Activated CD8-positive, alpha-beta memory T cell treated with anti-CD3 and anti-CD28 coated beads for 48 hours (primary cell): ENCODE data around the gene BRAP.
"Not testable (repeated sequence)": the region's sequence is repeated elsewhere in the genome, so short reads cannot be mapped to it uniquely, and the experiment has no call there.

Experiments used
- DNase-seq, 3 experiments: peaks; one replicate each; pipeline ENCODE4 v3.0.0-alpha.2; 2020; ENCODE audit warnings: low read depth in 2 of 3, low spot score in 2 of 3

BRAP gene

GRCh38 chr12:111684485-111685198, 1.1 kb downstream of the BRAP start:
- DNase-seq: not testable (repeated sequence)

DNA sequence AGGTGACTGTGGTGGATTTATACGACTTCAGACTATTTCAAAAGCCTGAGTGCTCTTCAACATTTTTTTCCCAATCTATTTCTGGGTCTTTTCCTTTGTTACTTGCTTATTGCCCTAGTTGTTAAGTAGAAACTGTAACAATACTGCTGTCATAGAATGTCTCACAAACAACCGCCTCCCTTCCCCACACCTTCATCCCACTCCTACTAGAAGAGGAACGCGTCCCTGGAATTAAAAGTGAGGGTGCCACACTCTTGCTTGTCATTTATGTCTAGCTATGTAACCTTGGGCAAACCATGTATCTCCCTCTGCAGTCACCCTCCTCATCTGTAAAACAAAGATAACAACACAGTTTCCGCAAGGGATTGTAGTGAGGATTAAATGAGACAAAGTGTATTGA, 8.6 kb downstream of the BRAP start:
- DNase-seq: no peak

- no peak for DNase-seq
Observed at GRCh38 chr12:111673503-111673902, 12.3 kb downstream of the BRAP start.

- no peak for DNase-seq
Observed at GRCh38 chr12:111672822-111673381, 12.9 kb downstream of the BRAP start.

DNA sequence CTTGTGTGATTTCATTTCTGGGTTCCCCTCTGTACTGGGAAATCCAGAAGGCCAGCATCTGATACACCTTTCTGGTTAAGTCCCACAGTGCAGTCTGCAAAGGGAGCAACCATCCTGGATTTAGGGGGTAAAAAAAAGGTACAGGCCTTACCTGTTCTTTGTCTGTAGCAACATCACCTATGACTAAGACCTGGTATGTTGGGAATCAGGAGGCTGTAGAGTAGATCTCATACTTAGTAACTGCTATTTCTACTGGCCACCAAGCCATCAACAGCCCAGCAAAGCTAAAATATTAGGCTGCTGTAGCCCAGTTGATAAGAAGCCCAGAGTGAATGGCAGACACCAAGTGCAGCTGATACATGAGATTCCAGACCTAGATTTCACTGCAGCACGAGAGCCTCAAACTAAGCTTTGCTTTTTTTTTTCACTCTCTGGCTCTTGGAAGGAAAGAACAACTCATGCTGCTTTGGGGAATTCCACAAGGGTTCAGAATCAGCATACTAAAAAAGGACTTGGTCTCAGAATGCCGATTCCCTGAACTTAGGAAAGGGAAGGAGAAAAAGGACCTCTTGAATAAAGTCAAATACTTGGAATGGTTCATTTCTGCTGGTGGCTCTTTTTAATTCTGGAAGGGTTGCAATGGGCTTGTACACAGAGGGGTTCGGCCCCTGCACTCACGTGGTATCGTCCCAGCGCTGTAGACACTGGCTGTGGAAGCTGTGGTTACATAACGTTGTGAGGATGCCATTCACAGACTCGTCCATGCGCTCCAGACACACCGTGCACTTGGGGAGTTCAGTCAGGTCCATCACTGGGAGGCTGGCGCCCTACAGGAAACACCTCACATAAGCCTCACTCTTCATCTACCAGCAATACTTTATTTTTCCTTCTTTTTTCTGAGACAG, 20.5 kb downstream of the BRAP start:
- DNase-seq: no peak

GRCh38 chr12:111664499-111664898, 21.3 kb downstream of the BRAP start:
- DNase-seq: no peak

GRCh38 chr12:111656016-111656415, 29.7 kb downstream of the BRAP start:
- no peak for DNase-seq

GRCh38 chr12:111655356-111655755, 30.4 kb downstream of the BRAP start:
- DNase-seq: no peak

- no peak for DNase-seq
Observed at GRCh38 chr12:111653596-111653995, 32.2 kb downstream of the BRAP start.

GRCh38 chr12:111652530-111652929, 33.2 kb downstream of the BRAP start:
- not testable (repeated sequence) for DNase-seq

- DNase-seq: no peak
Observed at GRCh38 chr12:111650912-111651311, 34.8 kb downstream of the BRAP start.

GRCh38 chr12:111645433-111645832, 40.3 kb downstream of the BRAP start:
- no peak for DNase-seq

GRCh38 chr12:111643427-111643826, 42.3 kb downstream of the BRAP start:
- no peak for DNase-seq

DNA sequence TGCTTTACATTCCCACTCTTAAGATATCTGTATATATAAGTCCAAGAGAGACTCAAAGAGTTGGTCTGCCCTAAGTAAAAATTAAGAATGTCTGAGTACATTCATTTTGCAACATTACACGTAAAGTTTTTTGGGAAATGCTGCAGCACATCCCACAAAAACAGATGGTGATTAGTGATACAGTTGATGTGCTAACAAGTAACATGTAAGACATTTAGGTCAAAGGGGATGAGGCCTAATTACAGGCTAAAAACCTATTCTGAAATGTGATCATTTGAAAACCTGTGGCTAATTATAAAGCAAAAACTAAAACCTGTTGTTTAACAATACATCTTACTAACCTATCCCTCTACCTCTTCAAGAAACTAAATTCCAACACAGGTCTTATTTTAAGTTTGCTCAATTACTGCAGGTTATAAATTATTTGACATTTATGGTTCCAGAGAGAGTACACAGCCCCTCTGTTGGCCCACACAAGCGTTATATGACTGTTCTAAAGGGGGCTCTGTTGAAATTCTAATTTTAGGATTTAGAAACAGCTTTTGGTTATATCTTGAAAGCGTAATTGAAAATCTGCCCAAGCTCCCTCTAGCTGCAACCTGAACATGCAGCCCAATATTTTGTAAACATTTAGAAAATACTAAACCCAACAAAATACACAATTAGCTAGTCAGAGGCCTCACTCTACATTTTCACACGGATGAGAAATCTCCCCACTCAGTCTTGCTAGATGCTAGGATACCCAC, 42.9 kb downstream of the BRAP start:
- DNase-seq: no peak

DNA sequence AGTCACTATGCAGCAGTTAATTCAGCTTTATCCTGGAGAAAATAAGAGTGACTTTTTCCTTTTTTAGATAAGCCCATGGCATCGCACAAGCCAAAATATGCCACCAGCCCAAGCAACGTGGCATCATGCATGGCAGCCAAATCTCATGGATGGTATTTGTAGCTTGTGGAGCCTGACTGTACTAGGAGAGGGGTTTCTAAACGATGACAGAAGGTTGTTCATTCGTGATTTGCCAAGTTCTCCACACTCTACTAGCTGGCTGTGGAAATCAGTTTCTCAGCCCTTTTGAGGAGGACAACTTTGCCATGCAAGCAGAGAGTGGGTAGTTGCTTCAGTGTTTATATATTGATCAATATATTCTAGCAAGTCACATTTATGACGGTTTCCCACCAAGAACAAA, 45.2 kb downstream of the BRAP start:
- DNase-seq: no peak

DNA sequence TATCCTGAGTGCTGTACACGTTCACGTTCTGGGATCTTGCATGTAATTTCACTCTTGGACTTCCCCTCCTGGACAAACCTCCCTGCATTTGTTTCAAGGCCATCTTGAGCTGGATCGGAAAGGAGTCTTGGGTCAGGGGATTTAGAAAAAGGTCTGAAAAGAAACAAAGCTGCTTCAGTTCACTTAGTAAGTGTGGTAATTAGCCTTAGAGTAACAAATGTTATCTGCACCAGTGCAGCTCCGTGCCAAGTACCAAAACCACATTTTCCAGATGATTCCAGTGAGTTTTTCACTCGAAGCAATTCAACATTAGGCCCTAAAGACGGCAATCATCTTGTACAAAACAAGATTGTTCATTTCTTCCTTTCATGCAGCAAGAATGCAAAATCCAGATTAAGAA, 47.2 kb downstream of the BRAP start:
- no peak for DNase-seq

GRCh38 chr12:111636209-111636945, 49.4 kb downstream of the BRAP start:
- no peak for DNase-seq

DNA sequence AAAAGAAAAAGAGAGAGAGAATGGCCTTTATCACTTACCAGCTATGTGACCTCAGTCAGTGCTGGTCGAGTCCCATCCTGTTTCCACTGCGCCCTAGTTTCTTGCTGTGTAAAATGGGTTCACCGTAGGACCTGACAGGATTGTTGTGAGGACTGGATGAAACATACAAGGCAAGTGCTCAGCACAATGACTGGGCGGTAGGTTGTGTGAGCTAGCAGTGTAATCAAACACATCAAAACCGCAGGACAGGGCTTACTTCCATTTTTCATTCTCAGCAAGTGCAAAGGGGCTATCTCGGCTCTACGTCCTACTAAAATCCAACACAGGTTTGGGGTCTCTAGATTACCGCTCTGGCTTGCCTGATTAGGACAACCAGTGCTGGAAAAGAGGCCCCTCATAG, 50.2 kb downstream of the BRAP start:
- DNase-seq: no peak

DNA sequence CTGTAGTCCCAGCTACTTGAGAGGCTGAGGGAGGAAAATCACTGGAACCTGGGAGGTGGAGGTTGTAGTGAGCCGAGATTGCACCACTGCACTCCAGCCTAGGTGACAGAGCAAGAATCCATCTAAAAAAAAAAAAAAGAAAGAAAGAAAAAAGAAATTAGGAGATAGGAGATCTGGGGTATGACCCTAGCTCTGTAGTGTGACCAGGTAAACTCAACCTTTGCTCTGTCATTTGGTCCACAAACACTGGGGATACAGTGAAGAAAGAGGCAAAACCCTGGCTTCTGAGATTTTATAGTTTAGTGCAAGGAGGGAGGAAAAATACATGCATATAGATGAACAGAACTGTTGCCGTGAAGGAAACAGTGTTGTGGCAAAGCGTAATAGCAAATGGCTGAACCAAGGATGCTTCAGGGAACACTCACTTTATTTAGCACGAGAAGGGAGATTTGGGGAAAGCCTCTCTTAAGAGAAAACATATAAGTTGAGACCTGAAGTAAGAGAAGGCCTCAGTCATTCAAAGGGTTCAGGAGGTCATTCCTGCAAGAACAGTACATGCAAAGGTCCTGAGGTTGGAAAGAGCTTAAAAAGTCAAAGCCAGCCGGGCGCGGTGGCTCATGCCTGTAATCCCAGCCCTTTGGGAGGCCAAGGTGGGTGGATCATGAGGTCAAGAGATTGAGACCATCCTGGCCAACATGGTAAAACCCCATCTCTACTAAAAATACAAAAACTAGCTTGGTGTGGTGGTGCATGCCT, 57.1 kb downstream of the BRAP start:
- DNase-seq: no peak

DNA sequence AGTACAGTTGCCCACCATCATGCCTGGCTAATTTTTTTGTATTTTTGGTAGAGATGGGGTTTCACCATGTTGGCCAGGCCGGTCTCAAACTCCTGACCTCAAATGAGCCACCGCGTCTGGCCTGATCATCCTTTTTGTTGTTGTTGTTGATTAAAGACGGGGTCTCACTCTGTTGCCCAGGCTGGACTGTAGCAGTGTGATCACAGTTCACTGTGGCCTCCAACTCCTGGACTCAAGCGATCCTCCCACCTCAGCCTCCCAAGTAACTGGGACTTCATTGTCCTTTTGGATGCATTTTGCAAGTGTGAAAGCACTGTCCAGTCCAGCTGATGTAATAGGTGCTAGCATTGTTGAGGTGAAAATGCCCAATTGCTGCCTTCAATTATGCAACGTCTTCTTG, 59.5 kb downstream of the BRAP start:
- no peak for DNase-seq
